BJ (cell line): Measurements from ENCODE around the gene SACS. TPM values are rescaled to one million over a fixed set of nuclear protein-coding genes. Genes with fewer than 3 reads are reported as not detected.

Experiments
- CTCF ChIA-PET: fragments of 350-600 bp; formaldehyde crosslinking; extraction: SDS; loops from one replicate; lab custom pipeline; 2021; ENCODE audit warnings: antibody characterized with exemption, inconsistent platforms; lab: Yijun Ruan, JAX
- POLR2A ChIA-PET: fragments of 300-600 bp; sonication (Branson Sonifier 250); formaldehyde crosslinking; extraction: SDS; loops from one replicate; lab custom pipeline; 2021; ENCODE audit warnings: antibody characterized with exemption; lab: Charles Lee
- DNase-seq: peaks from one replicate; pipeline ENCODE4 v3.0.0-alpha.2; 2011; ENCODE audit warnings: low read depth
- H3K27me3 ChIP-seq: 2 replicates; pipeline ENCODE4 v1.6.0; 2011; ENCODE audit warnings: low read length; ENCODE audit not compliant: control insufficient read depth, insufficient read depth
- H3K36me3 ChIP-seq: 2 replicates; pipeline ENCODE4 v1.5.1; 2011; ENCODE audit warnings: low read length; ENCODE audit not compliant: control insufficient read depth, insufficient read depth
- H3K4me3 ChIP-seq: 2 replicates; pipeline ENCODE4 v1.5.1; 2011; ENCODE audit warnings: low read depth, mild to moderate bottlenecking, control low read depth, low read length
- polyA plus RNA-seq: library from polyadenylated mRNA; depleted of rRNA; stranded (reverse); fragments of >200 nt; gene quantifications from 2 replicates; pipeline ENCODE4 v1.2.3, GENCODE V29; 2011
- TF ChIP-seq, protein P1 (sequence below): IDR thresholded peaks from 2 replicates; pipeline ENCODE4 v1.5.1; 2011; ENCODE audit warnings: low read depth, mild to moderate bottlenecking, control low read depth, inconsistent platforms, low read length, moderate library complexity; ENCODE audit not compliant: insufficient read depth

SACS gene
- polyA plus RNA-seq, 1 experiment: 23.1 TPM

DNA sequence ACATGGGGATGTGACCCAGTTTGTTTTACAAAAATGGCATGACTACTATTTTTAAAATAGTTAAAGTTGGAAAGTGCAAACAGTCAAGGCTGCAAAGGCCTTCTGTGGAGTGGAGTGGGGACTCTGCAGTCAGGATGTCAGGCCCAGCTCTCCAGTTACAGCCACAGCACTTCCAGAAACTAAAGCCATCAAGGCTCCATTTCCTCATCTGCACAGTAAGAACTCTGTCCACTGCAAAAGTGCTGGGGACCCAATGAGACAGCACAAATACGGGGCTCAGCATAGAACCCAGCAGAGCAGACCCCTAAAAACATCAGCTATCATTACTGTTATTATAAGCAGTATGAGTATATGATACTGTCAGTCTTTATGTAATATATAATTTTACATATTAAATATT, 73.6 kb downstream of the SACS start:
- Histone ChIP-seq H3K4me3 (no peak overlapping the region), H3K36me3 (peaks cover 20% of the 10 kb centered on the region), H3K27me3 (no peaks in the 10 kb centered on the region)
- CTCF ChIA-PET: interaction anchor here (0.9 to 1.4 kb wide), 2 partner anchors 13 to 22 kb away, joined by 3 to 4 read pairs; no protein-coding TSS in a partner anchor
- no peak for DNase-seq
- TF ChIP-seq, protein P1, sequence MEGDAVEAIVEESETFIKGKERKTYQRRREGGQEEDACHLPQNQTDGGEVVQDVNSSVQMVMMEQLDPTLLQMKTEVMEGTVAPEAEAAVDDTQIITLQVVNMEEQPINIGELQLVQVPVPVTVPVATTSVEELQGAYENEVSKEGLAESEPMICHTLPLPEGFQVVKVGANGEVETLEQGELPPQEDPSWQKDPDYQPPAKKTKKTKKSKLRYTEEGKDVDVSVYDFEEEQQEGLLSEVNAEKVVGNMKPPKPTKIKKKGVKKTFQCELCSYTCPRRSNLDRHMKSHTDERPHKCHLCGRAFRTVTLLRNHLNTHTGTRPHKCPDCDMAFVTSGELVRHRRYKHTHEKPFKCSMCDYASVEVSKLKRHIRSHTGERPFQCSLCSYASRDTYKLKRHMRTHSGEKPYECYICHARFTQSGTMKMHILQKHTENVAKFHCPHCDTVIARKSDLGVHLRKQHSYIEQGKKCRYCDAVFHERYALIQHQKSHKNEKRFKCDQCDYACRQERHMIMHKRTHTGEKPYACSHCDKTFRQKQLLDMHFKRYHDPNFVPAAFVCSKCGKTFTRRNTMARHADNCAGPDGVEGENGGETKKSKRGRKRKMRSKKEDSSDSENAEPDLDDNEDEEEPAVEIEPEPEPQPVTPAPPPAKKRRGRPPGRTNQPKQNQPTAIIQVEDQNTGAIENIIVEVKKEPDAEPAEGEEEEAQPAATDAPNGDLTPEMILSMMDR: no peak
- POLR2A ChIA-PET: no interaction called here

DNA sequence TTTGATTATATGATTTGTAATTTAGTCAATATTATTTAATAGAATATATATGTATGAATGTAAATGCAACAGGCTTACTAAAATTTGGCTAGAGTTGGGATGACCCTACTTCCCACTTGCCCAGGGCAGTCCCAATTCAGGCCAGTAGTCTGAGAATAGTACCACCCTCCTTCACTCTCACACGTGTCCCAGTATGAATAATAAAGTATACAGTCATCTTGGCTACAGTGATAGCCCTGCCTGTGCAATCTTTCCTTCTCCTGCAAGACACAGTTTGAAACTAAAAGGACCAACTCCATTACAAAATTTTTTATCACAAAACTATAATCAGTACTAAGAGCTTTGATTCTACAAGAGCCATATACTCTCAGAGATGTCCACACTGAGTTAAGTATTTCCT, 76.2 kb downstream of the SACS start:
- Histone ChIP-seq H3K4me3 (no peak overlapping the region), H3K27me3 (no peaks in the 10 kb centered on the region), H3K36me3 (peaks cover 25% of the 10 kb centered on the region)
- DNase-seq: no peak
- ChIA-PET CTCF (no interaction called here), POLR2A (no interaction called here)
- TF ChIP-seq, protein P1: no peak

DNA sequence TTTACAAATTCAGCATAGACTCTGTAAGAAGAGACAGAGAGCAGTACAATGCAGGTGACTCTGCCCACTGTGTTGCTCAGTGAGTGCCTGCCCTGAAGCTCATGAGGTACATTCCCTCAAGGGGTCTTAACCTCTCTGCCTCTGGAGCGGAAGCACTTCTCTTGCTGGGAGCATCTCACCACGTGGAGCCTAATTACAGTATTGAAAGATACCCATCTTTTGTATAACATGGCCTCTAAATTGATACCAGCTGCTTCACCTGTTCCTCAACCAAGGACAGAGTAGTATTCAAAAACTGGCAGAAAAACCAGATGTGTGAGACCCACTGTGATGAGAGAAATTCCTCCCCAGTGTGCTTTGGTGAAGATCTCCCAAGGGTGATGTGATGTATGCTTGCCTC, 77.1 kb downstream of the SACS start:
- ChIA-PET CTCF (no interaction called here), POLR2A (no interaction called here)
- Histone ChIP-seq H3K27me3 (no peaks in the 10 kb centered on the region), H3K36me3 (peaks cover 25% of the 10 kb centered on the region), H3K4me3 (no peak overlapping the region)
- TF ChIP-seq, protein P1: no peak
- no peak for DNase-seq

DNA sequence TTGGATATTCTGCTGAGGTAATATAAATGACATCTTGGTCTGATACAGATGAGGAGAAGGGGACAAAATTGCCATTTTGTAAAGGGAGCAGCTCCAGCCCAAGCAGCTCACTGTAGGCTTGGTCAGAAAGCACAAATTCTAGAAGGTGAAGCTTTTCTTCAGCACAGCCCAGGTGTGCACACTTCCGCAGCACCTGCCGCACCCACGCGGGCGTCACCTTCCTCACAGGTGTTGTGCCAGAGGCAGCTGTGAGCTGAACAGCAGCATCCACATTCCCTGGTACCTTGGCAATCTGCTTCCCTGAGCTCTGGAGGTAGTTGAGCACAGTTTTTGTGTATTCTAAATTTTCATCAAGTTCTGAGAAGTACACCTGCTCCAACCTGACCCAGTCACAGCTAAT, 79.0 kb downstream of the SACS start:
- CTCF ChIA-PET: interaction anchor here (0.6 to 0.9 kb wide), 2 partner anchors 32 to 535 kb away, joined by 3 read pairs; no protein-coding TSS in a partner anchor
- no peaks in the 10 kb centered on the region for H3K27me3 ChIP-seq
- no peak for DNase-seq
- H3K36me3 ChIP-seq: peaks cover 21% of the 10 kb centered on the region
- TF ChIP-seq, protein P1: no peak
- POLR2A ChIA-PET: no interaction called here
- H3K4me3 ChIP-seq: no peak overlapping the region

DNA sequence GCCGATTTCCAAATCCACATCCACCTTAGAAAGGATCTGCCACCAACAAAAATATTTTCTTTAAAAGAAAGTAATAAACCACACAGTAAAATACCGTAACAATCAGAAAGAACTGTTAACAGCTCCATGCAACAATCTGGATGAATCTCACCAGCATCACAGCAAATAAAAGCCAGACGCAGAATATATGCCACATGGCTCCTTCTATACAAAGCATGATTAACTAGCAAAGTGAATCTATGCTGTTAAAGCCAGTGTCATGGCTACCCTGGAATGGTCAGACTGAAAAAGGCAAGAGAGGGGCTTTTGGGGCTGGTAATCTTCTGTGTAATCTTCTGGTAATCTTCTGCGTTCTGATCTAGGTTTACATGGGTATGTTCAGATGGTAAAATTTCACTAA, 81.3 kb downstream of the SACS start:
- CTCF ChIA-PET: no interaction called here

More for the DNA sequence above, 81.3 kb downstream of the SACS start:
- Histone ChIP-seq H3K4me3 (no peak overlapping the region), H3K27me3 (no peaks in the 10 kb centered on the region), H3K36me3 (peaks cover 21% of the 10 kb centered on the region)
- TF ChIP-seq, protein P1: no peak
- no peak for DNase-seq
- POLR2A ChIA-PET: no interaction called here
